HepG2 (cell line): ENCODE results near the gene APBA3. TPM values are rescaled to one million over a fixed set of nuclear protein-coding genes. Genes with fewer than 3 reads are reported as not detected.

Experiments
- ATF7 ChIP-seq, 2 experiments: fragments of 450-650 bp in 1 of 2; sonication (generic) in 1 of 2; formaldehyde crosslinking in 1 of 2; IDR thresholded peaks; 2 replicates each; pipeline versions ENCODE4 v1.4.0 to v1.6.1; 2016 to 2020; ENCODE audit warnings: antibody characterized with exemption in 1 of 2, mild to moderate bottlenecking in 1 of 2, missing genetic modification reagents in 1 of 2
- BCL6 ChIP-seq: IDR thresholded peaks from 2 replicates; pipeline ENCODE4 v1.6.1; 2016; ENCODE audit warnings: missing genetic modification reagents, missing compliant biosample characterization
- KDM2A ChIP-seq: sonication (generic); formaldehyde crosslinking; IDR thresholded peaks from 2 replicates; pipeline ENCODE4 v1.4.0; 2020; ENCODE audit warnings: low read depth, missing genetic modification reagents, borderline replicate concordance
- MED8 ChIP-seq: sonication (generic); formaldehyde crosslinking; IDR thresholded peaks from 2 replicates; pipeline ENCODE4 v1.8.1; 2023; ENCODE audit warnings: mild to moderate bottlenecking, missing genetic modification reagents; ENCODE audit not compliant: insufficient replicate concordance
- RXRA ChIP-seq: sonication (generic); formaldehyde crosslinking; IDR thresholded peaks from 2 replicates; pipeline ENCODE4 v1.5.1; 2020; ENCODE audit warnings: missing genetic modification reagents
- STAG1 ChIP-seq: sonication (generic); formaldehyde crosslinking; IDR thresholded peaks from 2 replicates; pipeline ENCODE4 v1.4.0; 2020; ENCODE audit warnings: missing genetic modification reagents
- TFDP2 ChIP-seq: sonication (generic); formaldehyde crosslinking; IDR thresholded peaks from 2 replicates; pipeline ENCODE4 v1.4.0; 2020; ENCODE audit warnings: missing genetic modification reagents
- ZHX1 ChIP-seq: sonication (generic); formaldehyde crosslinking; IDR thresholded peaks from 2 replicates; pipeline ENCODE4 v1.8.1; 2022; ENCODE audit warnings: low read depth, mild to moderate bottlenecking, missing genetic modification reagents
- ZNF101 ChIP-seq: sonication (generic); formaldehyde crosslinking; IDR thresholded peaks from 2 replicates; pipeline ENCODE4 v1.4.0; 2020; ENCODE audit warnings: mild to moderate bottlenecking, low read depth, missing genetic modification reagents, borderline replicate concordance
- ZNF605 ChIP-seq: sonication (generic); formaldehyde crosslinking; IDR thresholded peaks from 2 replicates; pipeline ENCODE4 v1.8.0; 2022; ENCODE audit warnings: mild to moderate bottlenecking, missing genetic modification reagents
- ZNF687 ChIP-seq: sonication (generic); formaldehyde crosslinking; IDR thresholded peaks from 2 replicates; pipeline ENCODE4 v1.5.1; 2020; ENCODE audit warnings: mild to moderate bottlenecking, missing genetic modification reagents, moderate library complexity
- ZNF781 ChIP-seq: sonication (generic); formaldehyde crosslinking; IDR thresholded peaks from 2 replicates; pipeline ENCODE4 v1.5.1; 2020; ENCODE audit warnings: borderline replicate concordance, mild to moderate bottlenecking, missing genetic modification reagents; ENCODE audit errors: not compliant biosample characterization
- polyA plus RNA-seq, 8 experiments: library from polyadenylated mRNA; depleted of rRNA in 3 of 8; stranded (reverse) in 7 of 8; unstranded in 1 of 8; fragments of >200 nt; fragmentation: Illumina TruSeq in 4 of 8; extraction: Trizol in 4 of 8; gene quantifications; 2 replicates each; pipeline versions ENCODE4 v1.2.1 to v1.2.3, GENCODE V29; 2011 to 2016; ENCODE audit warnings: low read depth in 4 of 8, missing spikeins in 1 of 8, mixed read lengths in 1 of 8; ENCODE audit not compliant: insufficient read depth in 1 of 8
- total RNA-seq, 5 experiments: library from RNA; depleted of rRNA; stranded (reverse); fragments of >200 nt; fragmentation: Illumina TruSeq; extraction: Trizol; gene quantifications; 2 replicates each; pipeline ENCODE4 v1.2.3, GENCODE V29; 2016; ENCODE audit warnings: low read depth in 1 of 5
- TF ChIP-seq, protein P1 (sequence below), 2 experiments: sonication (generic) in 1 of 2; formaldehyde crosslinking in 1 of 2; IDR thresholded peaks; 2 replicates each; pipeline versions ENCODE4 v1.4.0 to v1.6.1; 2018 to 2020; ENCODE audit warnings: missing genetic modification reagents in 2 of 2, borderline replicate concordance in 1 of 2, low read depth in 1 of 2, mild to moderate bottlenecking in 1 of 2, missing biosample characterization in 1 of 2
- TF ChIP-seq, protein P2 (sequence below): IDR thresholded peaks from 2 replicates; pipeline ENCODE4 v1.6.1; 2016; ENCODE audit warnings: missing compliant biosample characterization, missing genetic modification reagents, borderline replicate concordance

Gene APBA3
- total and polyA plus RNA-seq, 2 of the 13 experiments (the other 11 are each of a cell fraction or from before 2014, with no cell fraction given) = 14.2 to 14.3 TPM

DNA sequence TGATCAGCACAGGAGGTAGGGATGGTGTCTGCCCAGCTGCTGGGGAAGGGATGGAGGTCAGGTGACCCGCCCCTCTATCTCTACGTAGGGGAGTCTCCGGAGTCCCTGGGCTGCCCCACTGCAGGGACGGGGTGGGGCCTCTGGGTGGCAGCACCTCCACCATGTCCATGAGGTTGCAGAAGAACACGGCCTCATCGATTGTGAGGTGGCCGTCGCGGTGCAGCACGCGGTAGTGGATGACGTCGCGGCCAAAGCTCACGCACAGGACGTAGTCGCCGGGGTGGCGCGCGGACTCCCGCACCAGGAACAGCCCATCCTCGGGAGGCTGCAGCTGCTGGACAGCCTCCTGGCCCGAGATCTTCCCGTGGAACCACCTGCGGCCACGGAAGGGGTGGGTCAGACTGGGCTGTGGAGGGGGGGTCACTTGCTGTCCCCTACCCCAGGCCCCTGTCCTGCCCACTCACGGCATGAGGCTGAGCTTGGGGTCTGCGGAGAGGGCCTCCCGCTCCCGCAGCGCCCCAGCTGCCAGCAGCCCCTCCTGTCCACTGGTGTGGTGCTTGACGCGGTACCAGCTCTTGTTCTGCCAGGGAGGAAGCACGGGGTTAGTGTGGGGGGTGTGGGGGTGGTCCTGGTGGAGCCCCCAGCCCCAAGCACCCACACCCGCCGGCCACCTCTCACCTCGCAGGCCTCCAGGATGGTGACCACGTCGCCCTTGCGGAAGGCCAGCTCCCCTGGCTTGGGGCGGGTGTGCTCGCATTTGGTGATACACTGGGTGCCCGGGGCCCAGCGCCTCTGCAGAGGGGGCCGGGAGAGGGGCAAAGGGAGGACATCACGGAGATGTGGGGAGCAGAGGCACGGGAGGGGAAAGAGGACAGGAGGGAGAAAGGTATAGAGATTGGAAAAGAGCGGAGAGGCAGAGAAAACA, 22.4 kb upstream of the APBA3 start (continued):
- peak; percentile 84 for TF ChIP-seq ZNF687 (CRISPR knock-in tag)
- TF ChIP-seq MED8 (CRISPR knock-in tag) = no peak
- 0 out of 2 replicates have a peak, but pooled peaks have one; percentile 15 for TF ChIP-seq RXRA (CRISPR knock-in tag)
- TF ChIP-seq STAG1 (CRISPR knock-in tag) = peak; percentile 71
- TF ChIP-seq ATF7 (IDR thresholded peaks at IDR 0.05) = peak; percentile 41
- TF ChIP-seq ATF7 (CRISPR knock-in tag; IDR thresholded peaks at IDR 0.05) = 0 out of 2 replicates have a peak, but pooled peaks have one; percentile 40
- peak; percentile 78; the same call in 1 of the 2 replicates for TF ChIP-seq KDM2A (CRISPR knock-in tag)
- peak; percentile 63; the same call in 1 of the 2 replicates for TF ChIP-seq ZHX1 (CRISPR knock-in tag)
- TF ChIP-seq ZNF605 (CRISPR knock-in tag) = peak; percentile 47; the same call in 1 of the 2 replicates
- TF ChIP-seq ZNF101 (CRISPR knock-in tag) = no peak
- TF ChIP-seq TFDP2 (CRISPR knock-in tag) = peak; percentile 47
- TF ChIP-seq, protein P1, sequence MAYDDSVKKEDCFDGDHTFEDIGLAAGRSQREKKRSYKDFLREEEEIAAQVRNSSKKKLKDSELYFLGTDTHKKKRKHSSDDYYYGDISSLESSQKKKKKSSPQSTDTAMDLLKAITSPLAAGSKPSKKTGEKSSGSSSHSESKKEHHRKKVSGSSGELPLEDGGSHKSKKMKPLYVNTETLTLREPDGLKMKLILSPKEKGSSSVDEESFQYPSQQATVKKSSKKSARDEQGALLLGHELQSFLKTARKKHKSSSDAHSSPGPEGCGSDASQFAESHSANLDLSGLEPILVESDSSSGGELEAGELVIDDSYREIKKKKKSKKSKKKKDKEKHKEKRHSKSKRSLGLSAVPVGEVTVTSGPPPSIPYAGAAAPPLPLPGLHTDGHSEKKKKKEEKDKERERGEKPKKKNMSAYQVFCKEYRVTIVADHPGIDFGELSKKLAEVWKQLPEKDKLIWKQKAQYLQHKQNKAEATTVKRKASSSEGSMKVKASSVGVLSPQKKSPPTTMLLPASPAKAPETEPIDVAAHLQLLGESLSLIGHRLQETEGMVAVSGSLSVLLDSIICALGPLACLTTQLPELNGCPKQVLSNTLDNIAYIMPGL (CRISPR knock-in tag; IDR thresholded peaks at IDR 0.05; ENCODE audit: borderline replicate concordance in 1 of 2, low read depth in 1 of 2) = peak; percentile 30 to 45; a peak in 2 of 4 replicates
- TF ChIP-seq ZNF781 (CRISPR knock-in tag) = peak; percentile 54
- TF ChIP-seq, protein P2, sequence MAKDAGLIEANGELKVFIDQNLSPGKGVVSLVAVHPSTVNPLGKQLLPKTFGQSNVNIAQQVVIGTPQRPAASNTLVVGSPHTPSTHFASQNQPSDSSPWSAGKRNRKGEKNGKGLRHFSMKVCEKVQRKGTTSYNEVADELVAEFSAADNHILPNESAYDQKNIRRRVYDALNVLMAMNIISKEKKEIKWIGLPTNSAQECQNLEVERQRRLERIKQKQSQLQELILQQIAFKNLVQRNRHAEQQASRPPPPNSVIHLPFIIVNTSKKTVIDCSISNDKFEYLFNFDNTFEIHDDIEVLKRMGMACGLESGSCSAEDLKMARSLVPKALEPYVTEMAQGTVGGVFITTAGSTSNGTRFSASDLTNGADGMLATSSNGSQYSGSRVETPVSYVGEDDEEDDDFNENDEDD (CRISPR knock-in tag) = peak; percentile 79; the same call in 1 of the 2 replicates
- 0 out of 2 replicates have a peak, but pooled peaks have one; percentile 15 for TF ChIP-seq BCL6 (CRISPR knock-in tag)
